ENCODE data around the gene TACSTD2.

- TF ChIP-seq, protein P1, sequence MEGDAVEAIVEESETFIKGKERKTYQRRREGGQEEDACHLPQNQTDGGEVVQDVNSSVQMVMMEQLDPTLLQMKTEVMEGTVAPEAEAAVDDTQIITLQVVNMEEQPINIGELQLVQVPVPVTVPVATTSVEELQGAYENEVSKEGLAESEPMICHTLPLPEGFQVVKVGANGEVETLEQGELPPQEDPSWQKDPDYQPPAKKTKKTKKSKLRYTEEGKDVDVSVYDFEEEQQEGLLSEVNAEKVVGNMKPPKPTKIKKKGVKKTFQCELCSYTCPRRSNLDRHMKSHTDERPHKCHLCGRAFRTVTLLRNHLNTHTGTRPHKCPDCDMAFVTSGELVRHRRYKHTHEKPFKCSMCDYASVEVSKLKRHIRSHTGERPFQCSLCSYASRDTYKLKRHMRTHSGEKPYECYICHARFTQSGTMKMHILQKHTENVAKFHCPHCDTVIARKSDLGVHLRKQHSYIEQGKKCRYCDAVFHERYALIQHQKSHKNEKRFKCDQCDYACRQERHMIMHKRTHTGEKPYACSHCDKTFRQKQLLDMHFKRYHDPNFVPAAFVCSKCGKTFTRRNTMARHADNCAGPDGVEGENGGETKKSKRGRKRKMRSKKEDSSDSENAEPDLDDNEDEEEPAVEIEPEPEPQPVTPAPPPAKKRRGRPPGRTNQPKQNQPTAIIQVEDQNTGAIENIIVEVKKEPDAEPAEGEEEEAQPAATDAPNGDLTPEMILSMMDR (IDR thresholded peaks at IDR 0.05; ENCODE audit: poor library complexity, severe bottlenecking) = no peak
- no peak for TF ChIP-seq EP300 (conservative IDR thresholded peaks at IDR 0.05; ENCODE audit: poor library complexity, severe bottlenecking)
These were observed 1.3 kb downstream of the TACSTD2 start for GRCh38 chr1:58575551-58576324.
